ENCODE results near the gene TNP1.

TNP1 gene

GRCh38 chr2:216859944-216860343 is at the start of gene TNP1:
Gene TNP1, minus strand, starts transcription at chr2:216860064. Its CDS starts 30 bp downstream, at chr2:216860034.
- Histone ChIP-seq H3K4me1 (ENCODE audit: control insufficient read depth, insufficient read depth, low read length) (no peaks in the 10 kb centered on the region), H3K4me3 (ENCODE audit: low read depth, low read length) (no peak within 1 kb of the TSS), H3K36me3 (ENCODE audit: control insufficient read depth, insufficient read depth, low read length) (no peaks in the 10 kb centered on the region), H3K9ac (ENCODE audit: low read depth, low read length) (no peak within 1 kb of the TSS), H3K27me3 (ENCODE audit: control insufficient read depth, insufficient read depth, low read length) (no peaks in the 10 kb centered on the region), H3K9me3 (ENCODE audit: control insufficient read depth, insufficient read depth, low read length) (no peaks in the 10 kb centered on the region)

GRCh38 chr2:216908300-216908699 is 48.4 kb upstream of the TNP1 start:
- Histone ChIP-seq H3K4me1 (ENCODE audit: control insufficient read depth, insufficient read depth, low read length) (no peaks in the 10 kb centered on the region), H3K9ac (ENCODE audit: low read depth, low read length) (no peak overlapping the region), H3K9me3 (ENCODE audit: control insufficient read depth, insufficient read depth, low read length) (no peaks in the 10 kb centered on the region), H3K36me3 (ENCODE audit: control insufficient read depth, insufficient read depth, low read length) (no peaks in the 10 kb centered on the region), H3K4me3 (ENCODE audit: low read depth, low read length) (no peak overlapping the region), H3K27me3 (ENCODE audit: control insufficient read depth, insufficient read depth, low read length) (no peaks in the 10 kb centered on the region)

GRCh38 chr2:216905649-216906329 is 45.9 kb upstream of the TNP1 start:
- H3K36me3 ChIP-seq (ENCODE audit: control insufficient read depth, insufficient read depth, low read length), result no peaks in the 10 kb centered on the region
- no peaks in the 10 kb centered on the region for H3K4me1 ChIP-seq (ENCODE audit: control insufficient read depth, insufficient read depth, low read length)
- no peaks in the 10 kb centered on the region for H3K27me3 ChIP-seq (ENCODE audit: control insufficient read depth, insufficient read depth, low read length)
- H3K9ac ChIP-seq (ENCODE audit: low read depth, low read length), result no peak overlapping the region
- no peak overlapping the region for H3K4me3 ChIP-seq (ENCODE audit: low read depth, low read length)
- H3K9me3 ChIP-seq (ENCODE audit: control insufficient read depth, insufficient read depth, low read length), result no peaks in the 10 kb centered on the region

GRCh38 chr2:216904974-216905373 is 45.1 kb upstream of the TNP1 start:
- H3K4me1 ChIP-seq (ENCODE audit: control insufficient read depth, insufficient read depth, low read length), result no peaks in the 10 kb centered on the region
- H3K4me3 ChIP-seq (ENCODE audit: low read depth, low read length), result no peak overlapping the region
- no peak overlapping the region for H3K9ac ChIP-seq (ENCODE audit: low read depth, low read length)
- H3K27me3 ChIP-seq (ENCODE audit: control insufficient read depth, insufficient read depth, low read length), result no peaks in the 10 kb centered on the region
- H3K36me3 ChIP-seq (ENCODE audit: control insufficient read depth, insufficient read depth, low read length), result no peaks in the 10 kb centered on the region
- H3K9me3 ChIP-seq (ENCODE audit: control insufficient read depth, insufficient read depth, low read length), result no peaks in the 10 kb centered on the region

- Histone ChIP-seq H3K9me3 (ENCODE audit: control insufficient read depth, insufficient read depth, low read length) (no peaks in the 10 kb centered on the region), H3K4me1 (ENCODE audit: control insufficient read depth, insufficient read depth, low read length) (no peaks in the 10 kb centered on the region)
These were observed 44.7 kb upstream of the TNP1 start for GRCh38 chr2:216904554-216904953.

GRCh38 chr2:216903470-216903869 is 43.6 kb upstream of the TNP1 start:
- Histone ChIP-seq H3K4me3 (ENCODE audit: low read depth, low read length) (no peak overlapping the region), H3K4me1 (ENCODE audit: control insufficient read depth, insufficient read depth, low read length) (no peaks in the 10 kb centered on the region), H3K36me3 (ENCODE audit: control insufficient read depth, insufficient read depth, low read length) (no peaks in the 10 kb centered on the region), H3K9me3 (ENCODE audit: control insufficient read depth, insufficient read depth, low read length) (no peaks in the 10 kb centered on the region), H3K27me3 (ENCODE audit: control insufficient read depth, insufficient read depth, low read length) (no peaks in the 10 kb centered on the region), H3K9ac (ENCODE audit: low read depth, low read length) (no peak overlapping the region)

More at GRCh38 chr2:216904554-216904953, 44.7 kb upstream of the TNP1 start:
- Histone ChIP-seq H3K27me3 (ENCODE audit: control insufficient read depth, insufficient read depth, low read length) (no peaks in the 10 kb centered on the region), H3K4me3 (ENCODE audit: low read depth, low read length) (no peak overlapping the region), H3K36me3 (ENCODE audit: control insufficient read depth, insufficient read depth, low read length) (no peaks in the 10 kb centered on the region), H3K9ac (ENCODE audit: low read depth, low read length) (no peak overlapping the region)

GRCh38 chr2:216901273-216901672 is 41.4 kb upstream of the TNP1 start:
- no peaks in the 10 kb centered on the region for H3K4me1 ChIP-seq (ENCODE audit: control insufficient read depth, insufficient read depth, low read length)
- H3K36me3 ChIP-seq (ENCODE audit: control insufficient read depth, insufficient read depth, low read length), result no peaks in the 10 kb centered on the region
- H3K9me3 ChIP-seq (ENCODE audit: control insufficient read depth, insufficient read depth, low read length), result no peaks in the 10 kb centered on the region
- H3K9ac ChIP-seq (ENCODE audit: low read depth, low read length), result no peak overlapping the region
- H3K4me3 ChIP-seq (ENCODE audit: low read depth, low read length), result no peak overlapping the region
- H3K27me3 ChIP-seq (ENCODE audit: control insufficient read depth, insufficient read depth, low read length), result no peaks in the 10 kb centered on the region

- H3K9me3 ChIP-seq (ENCODE audit: control insufficient read depth, insufficient read depth, low read length), result no peaks in the 10 kb centered on the region
- no peak overlapping the region for H3K9ac ChIP-seq (ENCODE audit: low read depth, low read length)
- no peak overlapping the region for H3K4me3 ChIP-seq (ENCODE audit: low read depth, low read length)
- no peaks in the 10 kb centered on the region for H3K36me3 ChIP-seq (ENCODE audit: control insufficient read depth, insufficient read depth, low read length)
- no peaks in the 10 kb centered on the region for H3K27me3 ChIP-seq (ENCODE audit: control insufficient read depth, insufficient read depth, low read length)
- no peaks in the 10 kb centered on the region for H3K4me1 ChIP-seq (ENCODE audit: control insufficient read depth, insufficient read depth, low read length)
These were observed 40.5 kb upstream of the TNP1 start for GRCh38 chr2:216900406-216900805.

- no peak overlapping the region for H3K9ac ChIP-seq (ENCODE audit: low read depth, low read length)
- H3K4me1 ChIP-seq (ENCODE audit: control insufficient read depth, insufficient read depth, low read length), result no peaks in the 10 kb centered on the region
- no peaks in the 10 kb centered on the region for H3K27me3 ChIP-seq (ENCODE audit: control insufficient read depth, insufficient read depth, low read length)
- H3K36me3 ChIP-seq (ENCODE audit: control insufficient read depth, insufficient read depth, low read length), result no peaks in the 10 kb centered on the region
- H3K4me3 ChIP-seq (ENCODE audit: low read depth, low read length), result no peak overlapping the region
- H3K9me3 ChIP-seq (ENCODE audit: control insufficient read depth, insufficient read depth, low read length), result no peaks in the 10 kb centered on the region
These were observed 37.8 kb upstream of the TNP1 start for GRCh38 chr2:216897561-216898203.

GRCh38 chr2:216890138-216890537 is 30.3 kb upstream of the TNP1 start:
- Histone ChIP-seq H3K36me3 (ENCODE audit: control insufficient read depth, insufficient read depth, low read length) (no peaks in the 10 kb centered on the region), H3K9ac (ENCODE audit: low read depth, low read length) (no peak overlapping the region), H3K27me3 (ENCODE audit: control insufficient read depth, insufficient read depth, low read length) (no peaks in the 10 kb centered on the region), H3K4me1 (ENCODE audit: control insufficient read depth, insufficient read depth, low read length) (peaks cover 3% of the 10 kb centered on the region), H3K9me3 (ENCODE audit: control insufficient read depth, insufficient read depth, low read length) (no peaks in the 10 kb centered on the region), H3K4me3 (ENCODE audit: low read depth, low read length) (no peak overlapping the region)

- Histone ChIP-seq H3K36me3 (ENCODE audit: control insufficient read depth, insufficient read depth, low read length) (no peaks in the 10 kb centered on the region), H3K9me3 (ENCODE audit: control insufficient read depth, insufficient read depth, low read length) (no peaks in the 10 kb centered on the region), H3K9ac (ENCODE audit: low read depth, low read length) (no peak overlapping the region), H3K4me3 (ENCODE audit: low read depth, low read length) (no peak overlapping the region), H3K27me3 (ENCODE audit: control insufficient read depth, insufficient read depth, low read length) (no peaks in the 10 kb centered on the region), H3K4me1 (ENCODE audit: control insufficient read depth, insufficient read depth, low read length) (peaks cover 3% of the 10 kb centered on the region)
These were observed 29.2 kb upstream of the TNP1 start for GRCh38 chr2:216888887-216889622.

GRCh38 chr2:216888081-216888480 is 28.2 kb upstream of the TNP1 start:
- peaks cover 3% of the 10 kb centered on the region for H3K4me1 ChIP-seq (ENCODE audit: control insufficient read depth, insufficient read depth, low read length)
- H3K9ac ChIP-seq (ENCODE audit: low read depth, low read length), result no peak overlapping the region
- no peaks in the 10 kb centered on the region for H3K9me3 ChIP-seq (ENCODE audit: control insufficient read depth, insufficient read depth, low read length)
- H3K27me3 ChIP-seq (ENCODE audit: control insufficient read depth, insufficient read depth, low read length), result no peaks in the 10 kb centered on the region
- no peak overlapping the region for H3K4me3 ChIP-seq (ENCODE audit: low read depth, low read length)
- H3K36me3 ChIP-seq (ENCODE audit: control insufficient read depth, insufficient read depth, low read length), result no peaks in the 10 kb centered on the region

All from iPS-15b (cell line).